Endothelial cell (in vitro differentiated cells): ENCODE measurements around the gene TRPC4AP. TPM values are rescaled to one million over a fixed set of nuclear protein-coding genes. Genes with fewer than 3 reads are reported as not detected.

Experiments
- DNase-seq: peaks from one replicate; pipeline ENCODE4 v3.0.0; 2021; ENCODE audit warnings: low spot score
- H3K27ac Mint-ChIP-seq: one replicate; pipeline ENCODE4 v1.8.0; 2021; ENCODE audit warnings: mixed read lengths, inconsistent platforms; ENCODE audit not compliant: unreplicated experiment
- H3K27me3 Mint-ChIP-seq: one replicate; pipeline ENCODE4 v1.8.0; 2021; ENCODE audit warnings: mild to moderate bottlenecking, moderate library complexity, mixed read lengths, inconsistent platforms; ENCODE audit not compliant: unreplicated experiment
- H3K36me3 Mint-ChIP-seq: one replicate; pipeline ENCODE4 v1.8.0; 2021; ENCODE audit warnings: mild to moderate bottlenecking, low read depth, mixed read lengths, inconsistent platforms; ENCODE audit not compliant: unreplicated experiment
- H3K4me1 Mint-ChIP-seq: one replicate; pipeline ENCODE4 v1.8.0; 2021; ENCODE audit warnings: mild to moderate bottlenecking, mixed read lengths, inconsistent platforms; ENCODE audit not compliant: unreplicated experiment
- H3K4me3 Mint-ChIP-seq: one replicate; pipeline ENCODE4 v1.8.0; 2021; ENCODE audit warnings: mild to moderate bottlenecking, mixed read lengths, inconsistent platforms; ENCODE audit not compliant: unreplicated experiment
- H3K9me3 Mint-ChIP-seq: one replicate; pipeline ENCODE4 v1.8.0; 2021; ENCODE audit warnings: mixed read lengths, inconsistent platforms; ENCODE audit not compliant: unreplicated experiment
- CTCF ChIP-seq: fragments of 200-600 bp; sonication (generic); IDR thresholded peaks from one replicate; pipeline ENCODE4 v1.5.0; 2021; ENCODE audit warnings: antibody characterized with exemption; ENCODE audit not compliant: unreplicated experiment
- total RNA-seq: library from RNA; stranded (reverse); fragmentation: NEBNext Ultra II Directional; extraction: Animal tissue kit (Norgen Biotek cat#: 25700); gene quantifications from one replicate; pipeline ENCODE4 v1.2.1, GENCODE V29; 2021; ENCODE audit not compliant: unreplicated experiment

TRPC4AP gene
- total RNA-seq, 1 donor from 2014 or later = 109 TPM

GRCh38 chr20:34979366-34980153 is 113.0 kb downstream of the TRPC4AP start:
- DNase-seq = no peak
- Mint-ChIP-seq H3K27ac (no peak overlapping the region), H3K36me3 (no peaks in the 10 kb centered on the region), H3K27me3 (peaks cover 7% of the 10 kb centered on the region), H3K4me3 (no peak overlapping the region), H3K9me3 (no peaks in the 10 kb centered on the region), H3K4me1 (peaks cover 15% of the 10 kb centered on the region)
- no peak for TF ChIP-seq CTCF

DNA sequence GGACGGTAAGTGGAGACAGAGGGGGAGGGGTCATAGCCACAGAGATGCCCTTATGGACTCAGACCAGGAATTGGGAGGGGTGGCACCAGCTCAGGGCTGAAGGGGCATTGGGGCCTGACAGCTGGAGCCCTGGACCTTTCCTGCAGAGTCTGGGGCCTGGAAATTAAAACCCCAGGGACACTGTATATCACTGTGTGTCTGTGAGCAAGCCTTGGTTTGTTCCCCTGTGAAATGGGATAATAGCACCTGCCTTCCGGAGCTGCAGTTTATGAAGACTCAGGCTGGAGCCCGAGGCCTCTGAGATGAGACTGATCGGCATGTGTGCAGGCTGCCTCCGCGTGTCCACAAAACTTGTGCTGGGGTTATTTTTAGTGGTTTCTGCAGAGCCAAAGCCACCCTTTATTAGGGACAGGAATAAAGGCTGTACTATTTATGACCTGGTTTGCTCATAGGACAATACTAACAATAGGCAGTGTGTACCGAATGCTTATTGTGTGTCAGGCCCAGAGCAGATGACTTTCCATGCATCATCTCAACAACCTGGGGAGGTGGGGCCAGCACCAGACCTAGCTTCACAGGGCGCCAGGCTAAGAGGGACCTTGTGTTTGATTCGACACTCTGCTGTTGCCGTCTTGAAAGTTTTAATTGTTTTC is 114.4 kb downstream of the TRPC4AP start:
- Mint-ChIP-seq H3K27ac (no peak overlapping the region), H3K9me3 (no peaks in the 10 kb centered on the region), H3K36me3 (no peaks in the 10 kb centered on the region), H3K27me3 (peaks cover 4% of the 10 kb centered on the region), H3K4me1 (peaks cover 11% of the 10 kb centered on the region), H3K4me3 (no peak overlapping the region)
- DNase-seq = no peak
- no peak for TF ChIP-seq CTCF

DNA sequence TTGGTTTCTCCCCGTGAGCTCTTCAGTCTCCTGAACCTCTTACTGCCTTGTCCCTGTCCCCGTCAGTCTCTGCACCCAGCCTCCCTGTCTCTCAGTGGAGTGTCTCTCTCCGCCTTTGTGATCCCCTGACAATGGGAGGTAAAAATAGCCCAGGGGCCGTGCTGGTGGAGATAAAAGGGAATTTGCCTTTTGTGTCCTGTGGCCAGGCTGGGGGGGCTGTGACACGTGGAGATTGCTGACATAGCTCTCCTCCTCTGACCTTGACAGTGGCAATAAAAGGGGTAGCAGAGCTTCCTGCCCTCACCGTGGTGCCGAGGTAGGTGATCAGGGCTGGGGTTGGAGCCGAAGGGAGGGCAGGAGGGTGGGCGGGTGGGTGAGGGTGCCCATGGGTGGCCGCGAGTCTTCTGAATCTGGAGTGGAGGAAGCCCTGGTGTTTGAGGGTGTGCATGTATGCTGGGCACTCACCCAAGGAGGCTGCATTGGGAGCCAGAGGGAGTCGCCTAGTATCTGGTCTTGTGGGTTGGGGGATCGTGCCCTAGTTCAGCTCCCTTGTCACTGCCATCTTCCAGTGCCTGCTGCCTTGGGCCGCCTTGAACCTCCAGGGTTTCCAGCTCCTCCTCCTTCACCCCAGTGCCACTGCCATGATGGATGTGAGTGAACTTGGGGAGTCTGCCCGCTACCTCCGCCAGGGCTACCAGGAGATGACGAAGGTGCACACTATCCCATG is 115.1 kb downstream of the TRPC4AP start:
- no peak for TF ChIP-seq CTCF
- peaks cover 9% of the 10 kb centered on the region for H3K4me1 Mint-ChIP-seq
- no peak for DNase-seq
- no peaks in the 10 kb centered on the region for H3K36me3 Mint-ChIP-seq
- H3K4me3 Mint-ChIP-seq = no peak overlapping the region
- no peak overlapping the region for H3K27ac Mint-ChIP-seq
- H3K27me3 Mint-ChIP-seq = peaks cover 4% of the 10 kb centered on the region
- H3K9me3 Mint-ChIP-seq = no peaks in the 10 kb centered on the region

- no peak for DNase-seq
- Mint-ChIP-seq H3K4me3 (no peak overlapping the region), H3K4me1 (peaks cover 9% of the 10 kb centered on the region), H3K27ac (no peak overlapping the region), H3K27me3 (peaks cover 9% of the 10 kb centered on the region), H3K9me3 (no peaks in the 10 kb centered on the region), H3K36me3 (no peaks in the 10 kb centered on the region)
- no peak for TF ChIP-seq CTCF
Observed at GRCh38 chr20:34976286-34976685, 116.3 kb downstream of the TRPC4AP start.
